ENCODE data around the gene USP46.

The USP46 gene

DNA sequence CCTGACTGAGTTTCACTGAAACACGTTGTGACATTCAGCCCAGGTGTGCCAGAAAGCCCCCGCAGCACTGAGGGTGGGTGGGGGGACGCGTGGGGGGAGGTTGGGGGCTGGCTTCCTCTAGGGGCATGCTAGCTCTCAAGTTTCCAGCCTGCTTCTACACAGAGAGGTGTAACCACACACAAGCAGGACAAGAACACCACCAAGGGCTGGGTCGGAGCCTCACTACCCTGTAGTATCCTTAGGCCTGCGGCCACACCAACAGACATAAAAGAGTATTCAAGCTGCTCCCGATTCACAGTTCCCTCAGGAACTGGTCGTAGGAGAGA, 1.8 kb downstream of the USP46 start:
- no peak for DNase-seq (ENCODE audit: low spot score)

- no peak for DNase-seq (ENCODE audit: low spot score)
These were observed 3.6 kb downstream of the USP46 start for GRCh38 chr4:52655506-52655905.

DNA sequence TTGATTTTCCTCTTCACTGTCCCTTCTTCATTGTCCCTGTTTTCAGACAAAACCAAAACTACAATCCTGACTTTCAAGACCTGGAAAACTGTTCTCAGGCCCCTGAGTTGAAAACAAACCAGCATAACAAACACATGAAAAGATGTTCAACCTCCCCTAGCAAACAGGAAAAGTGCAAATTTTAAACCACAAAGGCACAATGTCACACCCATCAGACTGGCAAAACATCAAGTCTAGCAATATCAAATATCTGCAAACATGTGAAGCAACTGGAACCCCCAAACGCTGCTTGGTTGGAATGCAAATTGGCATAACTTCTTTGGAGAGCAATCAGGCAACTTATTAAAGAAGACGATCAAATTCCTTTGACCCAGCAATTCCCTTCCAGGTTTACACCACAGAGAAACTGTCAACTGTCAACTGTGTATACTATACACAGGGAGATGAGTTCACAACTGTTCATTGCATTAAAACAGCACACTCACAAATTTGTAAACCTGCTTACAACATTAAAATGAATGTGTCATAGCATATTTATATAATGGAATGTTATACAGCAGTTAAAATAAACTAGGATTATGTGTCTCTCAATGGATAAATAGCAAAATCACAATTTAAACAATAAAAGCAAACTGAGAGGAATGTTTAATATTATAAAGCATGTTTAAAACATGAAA, 7.0 kb downstream of the USP46 start:
- no peak for DNase-seq (ENCODE audit: low spot score)

- no peak for DNase-seq (ENCODE audit: low spot score)
These were observed 10.3 kb downstream of the USP46 start for GRCh38 chr4:52648836-52649235.

DNA sequence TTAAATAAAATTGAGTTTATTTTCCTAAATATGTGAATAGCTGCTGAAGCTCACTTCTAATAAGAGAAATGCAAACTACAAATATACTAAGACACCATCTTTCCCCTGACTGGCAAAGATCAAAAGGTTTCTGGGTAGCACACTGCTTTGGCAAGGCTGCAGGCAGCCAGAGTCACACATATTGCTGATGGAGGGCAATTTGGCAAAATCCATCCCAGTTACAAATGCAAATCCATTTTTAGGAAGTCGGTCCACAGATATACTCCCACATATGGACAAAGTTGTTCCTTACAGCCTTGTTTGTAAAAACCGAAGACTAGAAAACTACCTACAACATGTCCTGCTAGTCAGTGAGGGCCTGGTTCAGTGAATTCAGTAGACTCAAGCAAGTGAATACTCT, 12.4 kb downstream of the USP46 start:
- DNase-seq (ENCODE audit: low spot score), result no peak

DNA sequence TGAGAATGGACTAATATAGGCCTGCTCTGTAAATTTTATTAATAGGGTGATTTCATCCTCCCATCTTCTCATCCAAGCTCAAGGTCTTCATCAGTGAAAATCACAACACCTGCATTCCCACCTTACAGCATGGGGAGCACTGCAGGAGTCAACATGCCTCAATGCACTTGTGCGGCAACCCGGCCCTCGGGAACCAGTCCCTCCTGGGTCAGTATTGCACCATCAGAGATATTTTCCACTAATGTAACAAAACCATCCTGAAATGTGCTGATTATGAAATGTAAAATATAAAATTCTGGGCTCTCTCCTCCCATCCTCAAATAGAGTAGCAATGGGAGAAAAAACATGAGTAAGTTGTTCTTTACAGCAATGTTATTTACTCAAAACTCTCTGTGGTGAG, 13.0 kb downstream of the USP46 start:
- DNase-seq (ENCODE audit: low spot score), result no peak

DNA sequence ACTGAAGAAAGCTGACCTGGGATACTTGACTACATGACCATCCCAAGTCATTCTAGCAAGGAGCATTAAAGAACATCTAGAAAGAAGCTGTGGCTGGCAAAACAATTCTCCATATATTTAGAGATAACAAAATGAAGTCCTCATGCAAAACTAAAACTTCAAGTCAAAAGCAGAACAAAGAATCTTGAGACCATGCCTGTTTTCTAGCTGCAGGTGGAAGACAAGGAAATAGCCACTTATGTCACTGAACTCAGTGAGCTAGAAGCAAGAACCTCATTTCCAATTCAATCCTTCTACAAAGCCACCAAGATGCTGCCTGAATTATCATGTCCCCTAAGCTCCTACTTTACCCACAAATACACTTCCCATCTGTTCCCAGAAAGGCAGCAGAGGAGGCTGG, 13.8 kb downstream of the USP46 start:
- DNase-seq (ENCODE audit: low spot score), result no peak

DNA sequence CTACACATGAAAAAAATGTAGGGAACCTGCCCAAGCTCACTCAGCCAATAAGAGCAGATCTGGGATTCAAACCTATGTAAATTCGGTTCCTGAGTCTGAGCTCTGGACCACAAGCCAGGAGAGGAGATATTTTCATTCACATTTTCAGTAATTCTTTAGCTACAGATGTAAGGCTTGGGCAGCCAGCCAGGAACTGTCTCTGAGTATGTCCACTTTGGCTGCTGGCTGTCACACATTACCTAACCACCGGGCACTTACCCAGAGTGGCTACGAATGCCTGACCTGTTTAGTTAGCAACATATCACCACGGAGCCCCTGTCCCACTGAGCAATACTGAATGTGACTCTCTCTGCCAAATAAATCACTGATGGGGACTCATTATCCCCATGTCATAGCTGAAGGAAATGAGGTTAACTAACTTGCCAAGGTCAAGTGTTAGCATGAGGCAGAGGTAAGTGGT, 15.3 kb downstream of the USP46 start:
- DNase-seq (ENCODE audit: low spot score), result peak; percentile 41

GRCh38 chr4:52643190-52643589, 15.9 kb downstream of the USP46 start:
- DNase-seq (ENCODE audit: low spot score), result no peak

DNA sequence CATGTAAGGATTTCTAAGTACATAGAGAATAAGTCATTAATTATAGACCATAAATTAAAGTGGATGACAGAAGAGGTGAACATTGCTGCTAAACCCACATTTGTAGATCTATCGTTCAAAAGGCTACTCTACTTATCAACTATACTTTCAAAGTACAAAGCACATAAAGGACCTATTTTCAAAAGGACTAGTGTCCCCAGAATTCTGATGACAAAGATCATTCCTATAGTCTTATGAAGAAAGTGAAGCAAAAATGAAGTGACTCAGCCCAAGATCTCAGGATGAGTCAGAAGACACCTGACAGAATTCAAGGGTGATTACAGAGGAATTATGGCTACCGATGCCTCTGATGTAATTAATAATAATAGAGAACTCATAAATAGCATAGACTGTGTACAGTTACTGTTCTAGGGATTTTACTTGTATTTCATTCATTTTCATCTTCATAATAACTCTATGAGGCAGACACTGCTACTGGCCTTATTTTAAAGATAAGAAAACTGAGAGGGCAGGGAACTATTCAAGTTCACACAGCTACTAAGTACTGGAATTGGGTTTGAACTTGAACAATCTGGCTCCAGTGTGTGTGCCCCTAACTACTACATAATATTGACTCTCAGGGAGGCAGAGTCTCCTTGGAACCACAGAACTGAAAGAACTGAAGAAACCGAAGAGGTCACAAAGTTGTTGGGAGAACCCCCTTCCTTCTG, 17.1 kb downstream of the USP46 start:
- DNase-seq (ENCODE audit: low spot score), result peak; percentile 84

GRCh38 chr4:52640808-52641565, 18.1 kb downstream of the USP46 start:
- DNase-seq (ENCODE audit: low spot score), result no peak

- DNase-seq (ENCODE audit: low spot score), result no peak
These were observed 20.4 kb downstream of the USP46 start for GRCh38 chr4:52638717-52639116.

DNA sequence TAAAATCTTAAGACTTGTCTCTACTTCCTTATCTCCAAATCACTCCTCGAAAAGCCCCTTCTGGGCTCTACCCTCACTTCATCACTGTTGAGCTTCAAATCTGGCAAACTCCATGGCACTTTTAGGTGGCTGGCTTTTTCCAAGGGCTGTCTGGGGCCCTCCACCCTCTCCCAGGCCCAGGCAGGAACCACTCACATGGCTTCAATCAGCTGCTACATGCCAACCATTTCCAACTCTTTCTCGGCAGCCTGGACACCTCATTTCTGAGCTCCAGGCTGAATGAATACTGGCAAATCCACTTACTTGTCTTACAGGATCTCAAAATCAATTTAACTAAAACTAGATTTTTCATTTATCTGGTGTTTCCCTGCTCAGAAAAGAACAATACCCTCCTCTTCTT, 22.0 kb downstream of the USP46 start:
- no peak for DNase-seq (ENCODE audit: low spot score)

DNA sequence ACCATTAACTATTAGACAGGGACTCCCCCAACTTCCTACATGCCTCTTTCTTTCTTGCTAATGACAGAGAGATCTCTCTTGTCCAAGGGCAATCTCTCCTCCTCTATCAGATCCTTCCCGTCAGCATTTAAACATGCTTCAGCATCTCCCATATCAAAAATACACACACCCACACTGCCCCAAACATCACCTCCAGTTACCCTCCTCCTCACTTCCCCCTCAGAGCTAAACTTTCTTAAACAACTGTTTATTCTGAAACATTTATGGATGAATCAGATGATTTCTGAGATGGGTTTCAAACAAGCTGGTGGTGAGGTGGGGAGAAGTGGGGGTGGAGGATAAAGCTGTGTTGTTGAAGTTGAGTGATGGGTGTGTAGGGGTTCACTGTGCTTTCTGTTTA, 23.5 kb downstream of the USP46 start:
- no peak for DNase-seq (ENCODE audit: low spot score)

- DNase-seq (ENCODE audit: low spot score), result no peak
These were observed 24.0 kb downstream of the USP46 start for GRCh38 chr4:52635130-52635529.

DNA sequence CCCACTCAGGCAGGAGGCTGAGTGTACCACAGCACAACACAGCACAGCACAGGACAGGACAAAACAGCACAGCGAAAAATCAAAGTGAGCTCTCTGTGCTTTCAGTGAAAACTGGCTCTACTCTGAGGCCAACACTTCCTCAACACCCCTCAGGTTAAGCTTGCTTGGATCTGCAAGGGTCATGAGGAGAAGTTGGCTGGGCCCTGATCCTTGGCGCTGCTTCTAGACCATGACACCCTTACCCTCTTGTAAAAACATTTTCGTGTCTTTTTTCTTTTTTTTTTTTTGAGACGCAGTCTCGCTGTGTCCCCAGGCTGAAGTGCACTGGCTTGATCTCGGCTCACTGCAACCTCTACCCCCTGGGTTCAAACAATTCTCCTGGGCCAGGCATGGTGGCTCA, 25.3 kb downstream of the USP46 start:
- no peak for DNase-seq (ENCODE audit: low spot score)

DNA sequence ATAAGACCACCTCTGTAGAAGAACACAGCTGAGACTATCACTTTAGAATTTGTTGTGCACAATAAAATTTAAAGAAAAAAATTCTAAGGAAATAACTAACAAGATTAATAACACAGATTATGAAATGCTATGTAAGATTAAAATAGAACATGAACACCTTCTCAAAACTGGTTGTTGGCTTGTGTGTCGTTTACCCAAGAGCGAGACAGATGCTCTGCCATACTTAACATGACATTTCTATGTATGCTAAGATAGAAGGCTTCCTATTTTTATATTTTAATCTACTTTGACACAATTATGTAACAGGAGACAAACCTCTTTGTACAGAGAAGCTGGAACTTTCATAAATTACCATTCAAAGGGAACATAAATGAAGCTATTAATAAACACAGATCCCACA, 30.1 kb downstream of the USP46 start:
- DNase-seq (ENCODE audit: low spot score), result no peak

DNA sequence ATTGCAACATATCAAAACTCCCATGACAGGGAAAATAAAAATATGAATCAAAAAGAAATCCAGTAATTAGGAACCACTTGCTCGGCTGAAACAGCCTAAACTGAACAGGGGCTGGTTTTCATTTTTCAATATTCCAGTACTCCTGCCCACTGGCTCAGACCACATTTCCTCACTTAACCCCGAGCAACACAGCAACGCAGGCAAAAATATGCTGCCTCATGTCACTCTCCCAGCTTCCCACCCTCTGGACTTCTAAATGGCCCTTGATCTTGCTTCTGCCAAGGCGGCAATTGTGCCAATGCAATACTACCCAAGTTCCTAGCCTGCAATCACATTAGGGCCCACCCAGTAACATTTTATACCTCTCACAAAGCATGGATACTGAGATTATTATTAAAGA, 30.6 kb downstream of the USP46 start:
- DNase-seq (ENCODE audit: low spot score), result no peak

DNA sequence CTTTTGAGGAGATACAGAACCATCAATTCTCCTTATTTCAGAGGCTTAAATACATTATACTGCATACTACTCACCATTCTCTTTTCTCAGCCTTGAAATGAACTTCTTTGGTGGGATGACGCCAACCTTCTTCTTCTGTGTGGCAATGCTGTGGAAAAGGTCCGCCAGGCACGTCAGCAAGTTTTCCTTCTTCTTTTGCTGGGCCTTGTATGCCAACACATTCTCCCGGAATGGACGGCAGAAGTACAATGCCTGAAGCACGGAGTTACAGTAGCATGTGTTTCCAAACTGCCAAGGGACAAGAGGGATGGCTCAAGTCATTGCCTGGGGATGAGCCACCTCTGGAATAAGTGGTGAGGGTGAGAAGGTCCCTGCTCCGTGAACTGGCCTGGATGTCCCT, 31.2 kb downstream of the USP46 start:
- no peak for DNase-seq (ENCODE audit: low spot score)

DNA sequence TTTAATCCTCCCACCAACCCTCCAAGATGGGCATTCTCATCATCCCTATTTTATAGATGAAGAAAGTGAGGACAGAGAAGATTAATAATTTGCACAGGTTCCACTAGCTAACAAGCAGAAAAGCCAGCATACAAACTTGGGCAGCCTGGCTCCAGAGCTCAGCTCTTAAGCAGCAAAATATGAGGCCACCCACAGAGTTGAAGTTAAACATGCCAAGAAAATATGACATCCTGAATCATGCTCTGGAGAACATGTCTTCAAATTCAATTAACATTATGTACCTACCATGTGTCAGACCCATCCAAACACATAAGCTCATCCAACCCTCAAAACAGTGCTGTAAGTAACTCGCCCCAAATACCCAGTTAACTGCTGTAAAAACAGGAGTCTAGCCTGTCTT, 33.9 kb downstream of the USP46 start:
- DNase-seq (ENCODE audit: low spot score), result no peak

DNA sequence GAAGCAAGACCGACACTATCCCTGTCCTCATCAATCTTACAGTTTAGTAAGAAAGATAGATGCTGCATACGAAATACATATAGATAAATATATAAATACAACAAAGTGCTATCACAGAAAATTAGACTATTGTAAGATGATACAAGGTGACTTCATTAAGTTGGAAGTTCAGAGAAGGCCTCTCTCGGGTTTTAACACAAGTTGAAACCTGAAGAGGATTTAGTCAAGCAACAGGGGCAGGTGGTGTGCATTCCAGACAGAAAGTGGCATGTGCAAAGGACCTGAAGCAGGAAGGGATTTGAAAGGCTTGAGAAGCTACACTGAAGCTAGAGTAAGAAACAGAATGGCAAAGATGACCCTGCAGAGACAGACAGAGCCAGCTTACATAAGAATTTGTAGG, 36.5 kb downstream of the USP46 start:
- no peak for DNase-seq (ENCODE audit: low spot score)

DNA sequence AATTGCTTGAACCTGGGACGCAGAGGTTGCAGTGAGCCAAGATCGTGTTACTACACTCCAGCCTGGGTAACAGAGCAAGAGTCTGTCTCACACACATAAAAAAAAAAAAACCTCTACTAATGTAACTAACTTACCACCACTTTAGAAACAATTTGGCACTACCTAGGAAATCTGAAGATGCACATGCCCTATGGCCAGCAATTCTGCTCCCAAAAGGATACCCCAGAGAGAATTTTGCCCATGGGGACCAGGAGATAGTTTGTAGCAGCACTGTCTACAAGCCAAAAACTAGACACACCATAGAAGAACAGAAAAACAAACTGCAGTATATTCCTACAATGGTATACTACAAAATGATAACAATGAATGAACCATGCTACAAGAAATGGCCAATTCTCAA, 37.5 kb downstream of the USP46 start:
- no peak for DNase-seq (ENCODE audit: low spot score)

GRCh38 chr4:52619591-52619931, 39.5 kb downstream of the USP46 start:
- no peak for DNase-seq (ENCODE audit: low spot score)

Data from RKO (cell line).